ENCODE data around the gene NAA25.

Gene NAA25

DNA sequence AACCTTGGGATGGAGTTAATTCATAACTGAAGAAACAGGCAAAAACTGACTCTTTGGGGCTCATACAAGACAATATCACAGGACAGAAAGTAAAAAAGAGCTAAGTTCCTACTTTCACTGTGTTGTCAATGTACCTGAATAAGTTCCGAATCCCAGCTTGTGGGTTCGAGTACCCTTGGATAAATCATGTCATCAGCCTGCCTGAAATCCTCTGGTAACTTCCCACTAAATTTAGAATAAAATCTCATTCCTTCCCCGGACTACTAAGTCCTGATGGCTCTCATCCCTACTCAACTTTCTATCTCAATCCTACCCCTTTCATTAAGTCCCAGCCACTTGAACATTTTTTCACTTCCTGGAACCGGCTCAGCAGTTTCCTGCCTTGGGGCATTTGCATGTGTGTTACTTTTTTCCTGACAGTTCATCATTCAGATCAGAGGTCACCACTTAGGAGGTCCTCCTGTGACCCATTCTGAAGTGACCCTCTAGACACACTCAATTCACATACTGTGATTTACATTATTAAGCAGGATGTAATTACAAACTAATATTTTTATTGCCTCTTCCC, 82.7 kb downstream of the NAA25 start:
- no peak overlapping the region for H2BK120ac ChIP-seq (ENCODE audit: low read depth, low read length)
- H3K27ac ChIP-seq (ENCODE audit: low read length, poor library complexity, severe bottlenecking): no peak overlapping the region
- H3K14ac ChIP-seq (ENCODE audit: low read length in 2 of 2): no peak overlapping the region

DNA sequence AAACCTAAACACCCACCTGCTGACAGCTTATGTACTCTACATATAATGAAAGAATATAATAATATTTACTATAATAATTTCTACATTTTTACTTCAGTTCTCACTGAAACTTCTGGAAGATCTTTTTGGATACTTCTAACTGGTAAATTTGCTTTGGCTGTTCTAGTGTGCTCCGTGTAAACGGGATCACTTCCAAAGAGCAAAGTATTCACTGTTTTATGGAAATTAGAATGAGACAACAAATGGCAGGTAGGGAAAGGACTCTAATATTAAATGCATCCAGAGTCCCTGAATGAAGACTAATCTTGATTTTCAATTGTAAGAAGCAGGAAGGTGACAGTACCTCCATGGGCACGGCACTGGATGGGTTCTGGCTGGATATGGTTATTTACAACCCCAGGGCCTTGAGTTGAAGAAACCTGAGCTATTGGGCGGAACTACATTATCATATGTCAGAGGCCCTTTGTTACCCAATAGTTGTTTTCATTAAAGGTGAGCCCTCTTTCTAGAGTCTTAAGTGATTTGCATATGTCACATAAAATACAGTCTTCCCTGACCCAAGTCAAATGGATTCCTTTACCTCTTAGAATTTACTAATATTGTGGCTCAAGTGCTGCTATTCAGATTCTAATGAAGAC, 84.7 kb downstream of the NAA25 start:
- Histone ChIP-seq H4K8ac (ENCODE audit: low read length) (no peak overlapping the region), H3K27ac (ENCODE audit: low read length, poor library complexity, severe bottlenecking) (no peak overlapping the region), H3K4me3 (ENCODE audit: insufficient read depth in 1 of 2, low read depth in 1 of 2, low read length in 2 of 2) (no peak overlapping the region), H3K4me1 (ENCODE audit: control insufficient read depth, insufficient read depth, low read depth, low read length) (peaks cover 2% of the 10 kb centered on the region), H2AFZ (ENCODE audit: low read depth, low read length) (no peak overlapping the region), H2BK15ac (ENCODE audit: low read depth, poor library complexity, severe bottlenecking) (no peak overlapping the region), H2BK12ac (ENCODE audit: low read length in 2 of 2) (no peak overlapping the region), H3K79me1 (replicated peaks; ENCODE audit: low read length, poor library complexity, severe bottlenecking) (peaks cover 17% of the 10 kb centered on the region), H3K27me3 (ENCODE audit: control insufficient read depth in 1 of 2, insufficient read depth in 1 of 2, low read length in 2 of 2) (no peaks in the 10 kb centered on the region), H3K14ac (ENCODE audit: low read length in 2 of 2) (no peak overlapping the region), H2AK5ac (ENCODE audit: low read length, severe bottlenecking) (no peak overlapping the region), H3K4ac (ENCODE audit: low read depth in 1 of 2, low read length in 2 of 2) (no peak overlapping the region), H3K9ac (ENCODE audit: low read length) (no peak overlapping the region), H3K4me2 (ENCODE audit: low read length, poor library complexity, severe bottlenecking) (no peak overlapping the region), H3K9me3 (ENCODE audit: control insufficient read depth, low read length) (no peaks in the 10 kb centered on the region), H3K23ac (ENCODE audit: low read length in 2 of 2) (no peak overlapping the region), H4K91ac (ENCODE audit: low read length) (no peak overlapping the region), H2BK5ac (ENCODE audit: low read depth, low read length, poor library complexity, severe bottlenecking) (no peak overlapping the region), H3K18ac (ENCODE audit: low read depth in 1 of 2, low read length in 2 of 2) (no peak overlapping the region), H2BK120ac (ENCODE audit: low read depth, low read length) (no peak overlapping the region), H3K36me3 (ENCODE audit: control insufficient read depth in 1 of 2, insufficient read depth in 2 of 2, low read depth in 1 of 2, low read length in 2 of 2) (peaks cover 20 to 79% of the 10 kb centered on the region in 2 experiments)
- no peak for DNase-seq
- WGBS: 90% methylated on average over 3 of the region's 4 CpGs

More for the DNA sequence above, 82.7 kb downstream of the NAA25 start:
- no peaks in the 10 kb centered on the region for H3K4me1 ChIP-seq (ENCODE audit: control insufficient read depth, insufficient read depth, low read depth, low read length)
- H4K91ac ChIP-seq (ENCODE audit: low read length): no peak overlapping the region
- no peak overlapping the region for H3K4me3 ChIP-seq (ENCODE audit: insufficient read depth in 1 of 2, low read depth in 1 of 2, low read length in 2 of 2)
- no peak overlapping the region for H2BK15ac ChIP-seq (ENCODE audit: low read depth, poor library complexity, severe bottlenecking)
- no peak overlapping the region for H3K4ac ChIP-seq (ENCODE audit: low read depth in 1 of 2, low read length in 2 of 2)
- H2AFZ ChIP-seq (ENCODE audit: low read depth, low read length): no peak overlapping the region
- H2BK12ac ChIP-seq (ENCODE audit: low read length in 2 of 2): no peak overlapping the region
- no peak overlapping the region for H2AK5ac ChIP-seq (ENCODE audit: low read length, severe bottlenecking)
- H3K18ac ChIP-seq (ENCODE audit: low read depth in 1 of 2, low read length in 2 of 2): no peak overlapping the region
- no peaks in the 10 kb centered on the region for H3K27me3 ChIP-seq (ENCODE audit: control insufficient read depth in 1 of 2, insufficient read depth in 1 of 2, low read length in 2 of 2)
- no peaks in the 10 kb centered on the region for H3K9me3 ChIP-seq (ENCODE audit: control insufficient read depth, low read length)
- no peak overlapping the region for H3K23ac ChIP-seq (ENCODE audit: low read length in 2 of 2)
- H3K9ac ChIP-seq (ENCODE audit: low read length): peak overlapping the region; percentile 4
- H3K36me3 ChIP-seq (ENCODE audit: control insufficient read depth in 1 of 2, insufficient read depth in 2 of 2, low read depth in 1 of 2, low read length in 2 of 2): peaks cover 18 to 81% of the 10 kb centered on the region in 2 experiments
- no peak overlapping the region for H3K4me2 ChIP-seq (ENCODE audit: low read length, poor library complexity, severe bottlenecking)
- peaks cover 17% of the 10 kb centered on the region for H3K79me1 ChIP-seq (replicated peaks; ENCODE audit: low read length, poor library complexity, severe bottlenecking)
- H2BK5ac ChIP-seq (ENCODE audit: low read depth, low read length, poor library complexity, severe bottlenecking): no peak overlapping the region
- DNase-seq: peak; percentile 25
- 77% methylated on average over 4 of the region's 4 CpGs for WGBS
- no peak overlapping the region for H4K8ac ChIP-seq (ENCODE audit: low read length)

GRCh38 chr12:112022241-112023016, 86.2 kb downstream of the NAA25 start:
- H3K4me1 ChIP-seq (ENCODE audit: control insufficient read depth, insufficient read depth, low read depth, low read length): peaks cover 2% of the 10 kb centered on the region
- no peak for DNase-seq
- H3K9me3 ChIP-seq (ENCODE audit: control insufficient read depth, low read length): no peaks in the 10 kb centered on the region
- no peaks in the 10 kb centered on the region for H3K27me3 ChIP-seq (ENCODE audit: control insufficient read depth in 1 of 2, insufficient read depth in 1 of 2, low read length in 2 of 2)
- H3K4ac ChIP-seq (ENCODE audit: low read depth in 1 of 2, low read length in 2 of 2): no peak overlapping the region
- H3K4me3 ChIP-seq (ENCODE audit: insufficient read depth in 1 of 2, low read depth in 1 of 2, low read length in 2 of 2): no peak overlapping the region
- no peak overlapping the region for H2AFZ ChIP-seq (ENCODE audit: low read depth, low read length)
- no peak overlapping the region for H3K27ac ChIP-seq (ENCODE audit: low read length, poor library complexity, severe bottlenecking)
- WGBS: 97% methylated on average over 11 of the region's 11 CpGs
- no peak overlapping the region for H2BK120ac ChIP-seq (ENCODE audit: low read depth, low read length)
- H2BK15ac ChIP-seq (ENCODE audit: low read depth, poor library complexity, severe bottlenecking): no peak overlapping the region
- H3K18ac ChIP-seq (ENCODE audit: low read depth in 1 of 2, low read length in 2 of 2): no peak overlapping the region
- no peak overlapping the region for H2BK5ac ChIP-seq (ENCODE audit: low read depth, low read length, poor library complexity, severe bottlenecking)
- H2BK12ac ChIP-seq (ENCODE audit: low read length in 2 of 2): no peak overlapping the region
- peaks cover 18 to 72% of the 10 kb centered on the region in 2 experiments for H3K36me3 ChIP-seq (ENCODE audit: control insufficient read depth in 1 of 2, insufficient read depth in 2 of 2, low read depth in 1 of 2, low read length in 2 of 2)
- H3K79me1 ChIP-seq (replicated peaks; ENCODE audit: low read length, poor library complexity, severe bottlenecking): peaks cover 20% of the 10 kb centered on the region
- H3K4me2 ChIP-seq (ENCODE audit: low read length, poor library complexity, severe bottlenecking): no peak overlapping the region
- no peak overlapping the region for H4K8ac ChIP-seq (ENCODE audit: low read length)
- no peak overlapping the region for H3K23ac ChIP-seq (ENCODE audit: low read length in 2 of 2)
- H3K14ac ChIP-seq (ENCODE audit: low read length in 2 of 2): no peak overlapping the region
- H4K91ac ChIP-seq (ENCODE audit: low read length): no peak overlapping the region
- no peak overlapping the region for H2AK5ac ChIP-seq (ENCODE audit: low read length, severe bottlenecking)
- H3K9ac ChIP-seq (ENCODE audit: low read length): no peak overlapping the region

DNA sequence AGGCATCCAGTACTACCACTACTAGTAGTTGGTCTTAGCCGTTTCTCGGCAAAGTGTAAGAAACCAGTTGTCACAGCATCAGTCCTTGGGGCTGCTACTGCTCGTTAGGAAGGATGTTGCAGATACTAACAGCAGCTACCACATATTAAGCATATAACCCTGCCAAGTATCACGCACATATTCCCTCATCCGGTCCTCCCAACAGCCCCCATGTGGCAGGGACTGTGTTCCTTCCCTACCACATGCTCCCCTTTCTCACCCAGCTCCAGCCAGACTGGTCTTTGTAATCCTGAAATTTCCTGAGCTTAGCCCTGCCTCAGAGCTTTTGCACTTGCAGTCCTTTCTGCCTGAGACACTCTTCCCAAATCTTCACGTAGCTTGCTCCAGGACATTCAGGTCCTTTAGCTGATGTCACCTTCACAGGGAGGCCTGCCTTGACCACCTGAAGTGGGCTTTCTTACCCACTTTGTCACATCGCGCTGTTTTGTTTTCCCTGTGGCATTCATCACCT, 87.6 kb downstream of the NAA25 start:
- H3K4ac ChIP-seq (ENCODE audit: low read depth in 1 of 2, low read length in 2 of 2): no peak overlapping the region
- H3K4me1 ChIP-seq (ENCODE audit: control insufficient read depth, insufficient read depth, low read depth, low read length): peaks cover 2% of the 10 kb centered on the region
- H3K27ac ChIP-seq (ENCODE audit: low read length, poor library complexity, severe bottlenecking): no peak overlapping the region
- no peak overlapping the region for H3K4me3 ChIP-seq (ENCODE audit: insufficient read depth in 1 of 2, low read depth in 1 of 2, low read length in 2 of 2)
- H2BK120ac ChIP-seq (ENCODE audit: low read depth, low read length): no peak overlapping the region
- H2AK5ac ChIP-seq (ENCODE audit: low read length, severe bottlenecking): no peak overlapping the region
- H2BK5ac ChIP-seq (ENCODE audit: low read depth, low read length, poor library complexity, severe bottlenecking): no peak overlapping the region
- H3K4me2 ChIP-seq (ENCODE audit: low read length, poor library complexity, severe bottlenecking): no peak overlapping the region
- WGBS: 98% methylated on average over 6 of the region's 8 CpGs
- peaks cover 21% of the 10 kb centered on the region for H3K79me1 ChIP-seq (replicated peaks; ENCODE audit: low read length, poor library complexity, severe bottlenecking)
- no peak overlapping the region for H3K9ac ChIP-seq (ENCODE audit: low read length)
- no peak for DNase-seq
- no peak overlapping the region for H3K18ac ChIP-seq (ENCODE audit: low read depth in 1 of 2, low read length in 2 of 2)
- no peak overlapping the region for H2BK15ac ChIP-seq (ENCODE audit: low read depth, poor library complexity, severe bottlenecking)
- no peak overlapping the region for H3K23ac ChIP-seq (ENCODE audit: low read length in 2 of 2)
- no peak overlapping the region for H2BK12ac ChIP-seq (ENCODE audit: low read length in 2 of 2)
- no peak overlapping the region for H2AFZ ChIP-seq (ENCODE audit: low read depth, low read length)
- H3K9me3 ChIP-seq (ENCODE audit: control insufficient read depth, low read length): no peaks in the 10 kb centered on the region
- H4K8ac ChIP-seq (ENCODE audit: low read length): no peak overlapping the region
- H3K27me3 ChIP-seq (ENCODE audit: control insufficient read depth in 1 of 2, insufficient read depth in 1 of 2, low read length in 2 of 2): no peaks in the 10 kb centered on the region
- H3K14ac ChIP-seq (ENCODE audit: low read length in 2 of 2): no peak overlapping the region
- H4K91ac ChIP-seq (ENCODE audit: low read length): no peak overlapping the region
- peaks cover 18 to 78% of the 10 kb centered on the region in 2 experiments for H3K36me3 ChIP-seq (ENCODE audit: control insufficient read depth in 1 of 2, insufficient read depth in 2 of 2, low read depth in 1 of 2, low read length in 2 of 2)

Data from mesenchymal stem cell (in vitro differentiated cells and primary cell).